ENCODE measurements around the gene FOXP2. TPM values are rescaled to one million over a fixed set of nuclear protein-coding genes. Genes with fewer than 3 reads are reported as not detected.

The FOXP2 gene
- total and polyA plus RNA-seq, 10 of the 15 experiments (the other 5 are each of a cell fraction or from before 2014, with no cell fraction given): 0.99 to 2.5 (median 1.8) TPM

DNA sequence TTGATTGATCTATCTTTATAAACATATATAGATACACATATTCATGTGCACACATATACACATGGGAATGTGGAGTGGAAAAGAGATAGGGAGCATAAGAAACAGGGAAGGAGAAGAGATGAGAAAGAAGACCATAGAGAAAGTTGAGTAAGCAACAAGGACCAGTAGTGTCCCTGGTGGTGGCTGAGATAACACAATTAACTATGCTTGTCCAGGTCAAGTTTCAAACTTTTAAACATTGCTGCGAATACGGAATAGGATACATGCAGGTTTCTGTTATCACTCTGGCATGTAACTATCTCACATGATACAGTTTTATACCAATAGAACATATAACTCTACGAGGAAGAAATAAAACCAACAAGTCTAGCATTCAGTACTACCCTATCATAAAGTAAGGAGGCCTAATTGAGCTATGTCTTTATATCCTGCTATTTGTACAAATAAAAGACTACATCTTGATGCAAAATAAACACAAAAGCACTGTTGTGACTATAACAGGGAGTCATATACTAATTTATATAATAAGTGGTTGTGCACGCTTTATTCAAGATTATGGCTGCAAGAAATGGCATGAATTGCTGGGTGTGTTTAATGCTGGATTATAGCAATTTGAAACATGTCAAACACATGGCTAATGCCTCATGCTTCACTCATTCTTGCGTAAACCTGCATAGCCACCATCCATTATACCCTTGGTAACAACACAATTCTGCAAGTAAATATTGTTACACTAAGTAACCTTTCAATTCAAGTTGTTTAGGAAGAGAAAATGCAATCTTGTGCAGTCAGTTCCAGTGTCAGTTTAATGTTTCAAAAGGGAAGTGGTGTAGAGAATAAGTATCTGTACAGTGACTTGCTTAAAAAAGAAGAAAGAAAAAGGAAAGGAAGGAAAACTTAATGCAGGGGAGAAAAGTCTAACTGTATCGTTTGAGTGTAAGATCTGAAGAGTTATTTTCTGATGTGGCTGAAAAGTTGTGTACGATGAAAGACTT, 8.2 kb downstream of the FOXP2 start:
- ATAC-seq (peak; percentile 80), DNase-seq (ENCODE audit: low read depth, low spot score) (no peak), FAIRE-seq (no peak)
- no peak for TF ChIP-seq TCF3 (IDR thresholded peaks at IDR 0.05; ENCODE audit: borderline replicate concordance, insufficient read depth, low read depth, low read length)
- TF ChIP-seq, protein P1, sequence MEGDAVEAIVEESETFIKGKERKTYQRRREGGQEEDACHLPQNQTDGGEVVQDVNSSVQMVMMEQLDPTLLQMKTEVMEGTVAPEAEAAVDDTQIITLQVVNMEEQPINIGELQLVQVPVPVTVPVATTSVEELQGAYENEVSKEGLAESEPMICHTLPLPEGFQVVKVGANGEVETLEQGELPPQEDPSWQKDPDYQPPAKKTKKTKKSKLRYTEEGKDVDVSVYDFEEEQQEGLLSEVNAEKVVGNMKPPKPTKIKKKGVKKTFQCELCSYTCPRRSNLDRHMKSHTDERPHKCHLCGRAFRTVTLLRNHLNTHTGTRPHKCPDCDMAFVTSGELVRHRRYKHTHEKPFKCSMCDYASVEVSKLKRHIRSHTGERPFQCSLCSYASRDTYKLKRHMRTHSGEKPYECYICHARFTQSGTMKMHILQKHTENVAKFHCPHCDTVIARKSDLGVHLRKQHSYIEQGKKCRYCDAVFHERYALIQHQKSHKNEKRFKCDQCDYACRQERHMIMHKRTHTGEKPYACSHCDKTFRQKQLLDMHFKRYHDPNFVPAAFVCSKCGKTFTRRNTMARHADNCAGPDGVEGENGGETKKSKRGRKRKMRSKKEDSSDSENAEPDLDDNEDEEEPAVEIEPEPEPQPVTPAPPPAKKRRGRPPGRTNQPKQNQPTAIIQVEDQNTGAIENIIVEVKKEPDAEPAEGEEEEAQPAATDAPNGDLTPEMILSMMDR (IDR thresholded peaks at IDR 0.05 in 2 of 3, conservative IDR thresholded peaks at IDR 0.05 in 1 of 3; ENCODE audit: control insufficient read depth in 2 of 3, extremely low read depth in 1 of 3, insufficient read depth in 1 of 3, low read depth in 3 of 3, low read length in 3 of 3): peak in 2 of 3 experiments; percentile 17 to 42; a peak in 3 of 6 replicates
- H3K27ac ChIP-seq (ENCODE audit: control insufficient read depth, insufficient read depth): no peak overlapping the region
- no peaks in the 10 kb centered on the region for H3K79me2 ChIP-seq (ENCODE audit: control insufficient read depth, insufficient read depth, low read length)
- BruUV-seq (replicated peaks): no TSS peak
- no peaks in the 10 kb centered on the region for H3K4me1 ChIP-seq (ENCODE audit: control insufficient read depth, insufficient read depth, low read length)
- ChIA-PET POLR2A (no interaction called here), CTCF (no interaction called here), RAD21 (ENCODE audit: unreplicated experiment) (no interaction called here), SMC1A (ENCODE audit: uncharacterized antibody, unreplicated experiment) (no interaction called here)
- no peak overlapping the region for H2AFZ ChIP-seq (ENCODE audit: control insufficient read depth, low read depth, low read length)
- H3K9ac ChIP-seq (ENCODE audit: control insufficient read depth, insufficient read depth, low read length): no peak overlapping the region
- H3K27me3 ChIP-seq (replicated peaks in 1 of 2; ENCODE audit: control insufficient read depth in 2 of 2, insufficient read depth in 2 of 2, low read length in 1 of 2): no peaks in the 10 kb centered on the region
- no peaks in the 10 kb centered on the region for H3K36me3 ChIP-seq (ENCODE audit: control insufficient read depth in 2 of 2, insufficient read depth in 2 of 2, low read length in 1 of 2)
- no peaks in the 10 kb centered on the region for H3K9me3 ChIP-seq (replicated peaks; ENCODE audit: control insufficient read depth, insufficient read depth, low read length)
- H3K4me3 ChIP-seq: no peak overlapping the region
- in situ Hi-C loops (cut with MboI): no loop called here
- H4K20me1 ChIP-seq (ENCODE audit: control insufficient read depth, insufficient read depth): no peaks in the 10 kb centered on the region
- H3K4me2 ChIP-seq (ENCODE audit: control insufficient read depth, insufficient read depth): no peak overlapping the region
- intact Hi-C loops (cut with micrococcal nuclease; ENCODE audit: unreplicated experiment): no loop called here
- WGBS (ENCODE audit: insufficient coverage, insufficient replicate concordance, low lambda C conversion rate, missing lambda C conversion rate): 44% methylated on average over 7 of the region's 7 CpGs

Data from GM12878 (cell line).